PC-3 (cell line): ENCODE measurements around the gene CEP76. TPM values are rescaled to one million over a fixed set of nuclear protein-coding genes. Genes with fewer than 3 reads are reported as not detected.
"Not testable (repeated sequence)": the region's sequence is repeated elsewhere in the genome, so short reads cannot be mapped to it uniquely, and the experiment has no call there.

Experiments
- ATAC-seq: fragments of 200-7000 bp; cut with Tn5 transposase; 2 replicates; pipeline ENCODE4 v1.9.1; 2020; ENCODE audit warnings: mild to moderate bottlenecking, moderate library complexity
- BruUV-seq: library from RNA; stranded (reverse); fragments of 400-500 nt; replicated peaks from 2 replicates; lab custom pipeline; 2021; lab: Mats Ljungman, UMichigan
- CTCF ChIA-PET: fragments of 300-600 bp; sonication (Branson Sonifier 250); formaldehyde crosslinking; loops from one replicate; lab custom pipeline; 2022; ENCODE audit warnings: antibody characterized with exemption; lab: Charles Lee
- POLR2A ChIA-PET: fragments of 300-600 bp; sonication (Branson Sonifier 250); formaldehyde crosslinking; loops from one replicate; lab custom pipeline; 2022; ENCODE audit warnings: antibody characterized with exemption; ENCODE audit not compliant: unreplicated experiment; lab: Charles Lee
- DNase-seq: peaks from one replicate; pipeline ENCODE4 v3.0.0-alpha.2; 2015
- H2AFZ ChIP-seq: fragments of 300-600 bp; sonication (generic); 2 replicates; pipeline ENCODE4 v1.6.0; 2016; ENCODE audit warnings: antibody characterized with exemption, low read length
- H3F3A ChIP-seq: fragments of 300-600 bp; sonication (generic); one replicate; pipeline ENCODE4 v1.6.0; 2017; ENCODE audit warnings: antibody characterized with exemption, low read length, control low read depth, mild to moderate bottlenecking; ENCODE audit not compliant: unreplicated experiment
- H3K27ac ChIP-seq: fragments of 300-600 bp; sonication (generic); 2 replicates; pipeline ENCODE4 v1.5.1; 2016; ENCODE audit warnings: mild to moderate bottlenecking, low read length
- H3K27me3 ChIP-seq: fragments of 300-600 bp; sonication (generic); 2 replicates; pipeline ENCODE4 v1.6.1; 2016; ENCODE audit warnings: low read length, mixed read lengths
- H3K36me3 ChIP-seq: fragments of 300-600 bp; sonication (generic); 2 replicates; pipeline ENCODE4 v1.6.1; 2016; ENCODE audit warnings: low read depth, mixed run types, low read length, mixed read lengths
- H3K4me1 ChIP-seq: fragments of 300-600 bp; sonication (generic); 2 replicates; pipeline ENCODE4 v1.5.1; 2016; ENCODE audit warnings: low read length; ENCODE audit not compliant: insufficient read depth
- H3K4me2 ChIP-seq: fragments of 300-600 bp; sonication (generic); 2 replicates; pipeline ENCODE4 v1.6.0; 2016; ENCODE audit warnings: low read length
- H3K4me3 ChIP-seq: fragments of 300-600 bp; sonication (generic); 2 replicates; pipeline ENCODE4 v1.5.1; 2016; ENCODE audit warnings: mild to moderate bottlenecking, low read length, mixed read lengths
- H3K79me2 ChIP-seq: fragments of 300-600 bp; sonication (generic); 2 replicates; pipeline ENCODE4 v1.6.1; 2017; ENCODE audit warnings: low read length, mixed read lengths
- H3K9ac ChIP-seq: fragments of 300-600 bp; sonication (generic); 2 replicates; pipeline ENCODE4 v1.6.0; 2016; ENCODE audit warnings: mild to moderate bottlenecking, low read length
- H3K9me2 ChIP-seq: fragments of 300-600 bp; sonication (generic); replicated peaks from 2 replicates; pipeline ENCODE4 v1.6.1; 2016; ENCODE audit warnings: mixed run types, low read length, mixed read lengths
- H3K9me3 ChIP-seq: fragments of 300-600 bp; sonication (generic); 2 replicates; pipeline ENCODE4 v1.6.1; 2016; ENCODE audit warnings: low read length, mixed read lengths
- H4K20me1 ChIP-seq: fragments of 300-600 bp; sonication (generic); 2 replicates; pipeline ENCODE4 v1.6.1; 2016; ENCODE audit warnings: low read length, mixed read lengths
- CTCF ChIP-seq: fragments of 300-600 bp; sonication (generic); conservative IDR thresholded peaks from 2 replicates; pipeline ENCODE4 v1.5.1; 2017; ENCODE audit warnings: antibody characterized with exemption, low read depth, mild to moderate bottlenecking, low read length
- EZH2 ChIP-seq: fragments of 300-600 bp; sonication (generic); IDR thresholded peaks from one replicate; pipeline ENCODE4 v1.6.1; 2017; ENCODE audit warnings: antibody characterized with exemption, mild to moderate bottlenecking, low read length; ENCODE audit not compliant: unreplicated experiment
- EZH2phosphoT487 ChIP-seq: fragments of 300-600 bp; sonication (generic); IDR thresholded peaks from 2 replicates; pipeline ENCODE4 v1.6.1; 2018; ENCODE audit warnings: mild to moderate bottlenecking, antibody characterized with exemption, low read length, borderline replicate concordance
- intact Hi-C: fragments of 100-400 bp; cut with micrococcal nuclease; formaldehyde crosslinking; loops from 2 replicates; pipeline ENCODE4 v1.9.0; 2023
- total RNA-seq: library from RNA; depleted of rRNA; stranded (reverse); fragments of >200 nt; gene quantifications from 2 replicates; pipeline ENCODE4 v1.2.3, GENCODE V29; 2014

CEP76 gene
- total RNA-seq, 1 experiment from 2014 or later: 25.1 TPM

GRCh38 chr18:12645254-12645653 is 57.3 kb downstream of the CEP76 start:
- Histone ChIP-seq H3K9ac (no peak overlapping the region), H3K9me3 (no peaks in the 10 kb centered on the region), H3K79me2 (peaks cover 88% of the 10 kb centered on the region), H3K36me3 (no peaks in the 10 kb centered on the region; the same call in 1 of the 2 replicates), H3K4me1 (peaks cover 54% of the 10 kb centered on the region), H3K9me2 (no peaks in the 10 kb centered on the region), H3K27me3 (no peaks in the 10 kb centered on the region), H3F3A (peaks cover 2% of the 10 kb centered on the region), H3K4me2 (peak overlapping the region; percentile 41), H4K20me1 (no peaks in the 10 kb centered on the region), H2AFZ (peak overlapping the region; percentile 51; the same call in 1 of the 2 replicates), H3K4me3 (no peak overlapping the region), H3K27ac (peak overlapping the region; percentile 38)
- ATAC-seq (no peak), DNase-seq (peak; percentile 49)
- intact Hi-C loops: loop anchor here (10.0 kb wide), 1 partner anchor 60 kb away; no protein-coding TSS in a partner anchor
- ChIA-PET POLR2A (interaction anchor here (0.6 kb wide), 1 partner anchor 164 kb away, joined by 5 read pairs; no protein-coding TSS in a partner anchor), CTCF (no interaction called here)
- TF ChIP-seq EZH2phosphoT487 (no peak), EZH2 (no peak)
- BruUV-seq: no TSS peak

DNA sequence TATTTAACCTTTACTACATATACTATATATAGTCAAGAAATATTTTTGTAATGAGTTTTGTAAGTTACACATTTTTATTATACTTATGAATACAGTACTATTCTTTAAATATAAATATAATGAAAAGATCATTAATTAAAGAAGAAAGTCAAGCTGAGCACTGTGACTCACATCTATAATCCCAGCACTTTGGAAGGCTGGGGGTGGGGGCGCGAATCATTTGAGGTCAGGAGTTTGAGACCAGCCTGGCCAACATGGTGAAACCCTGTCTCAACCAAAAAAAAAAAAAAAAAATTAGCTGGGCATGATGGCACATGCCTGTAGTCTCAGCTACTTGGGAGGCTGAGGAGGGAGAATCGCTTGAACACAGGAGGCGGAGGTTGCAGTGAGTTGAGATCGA is 58.8 kb downstream of the CEP76 start:
- ATAC-seq, H3K4me3 ChIP-seq, BruUV-seq, H3K27me3 ChIP-seq, H3K36me3 ChIP-seq, H4K20me1 ChIP-seq, POLR2A ChIA-PET, H3K9me2 ChIP-seq, H3K9ac ChIP-seq, H2AFZ ChIP-seq, H3F3A ChIP-seq, H3K4me2 ChIP-seq, H3K27ac ChIP-seq, CTCF ChIA-PET, H3K9me3 ChIP-seq: not testable (repeated sequence)
- intact Hi-C loops: loop anchor here (2.0 to 10.0 kb wide), 2 partner anchors 13 to 59 kb away; no protein-coding TSS in a partner anchor
- Histone ChIP-seq H3K79me2 (peaks cover 81% of the 10 kb centered on the region), H3K4me1 (peaks cover 69% of the 10 kb centered on the region)
- peak; percentile 4 for DNase-seq

DNA sequence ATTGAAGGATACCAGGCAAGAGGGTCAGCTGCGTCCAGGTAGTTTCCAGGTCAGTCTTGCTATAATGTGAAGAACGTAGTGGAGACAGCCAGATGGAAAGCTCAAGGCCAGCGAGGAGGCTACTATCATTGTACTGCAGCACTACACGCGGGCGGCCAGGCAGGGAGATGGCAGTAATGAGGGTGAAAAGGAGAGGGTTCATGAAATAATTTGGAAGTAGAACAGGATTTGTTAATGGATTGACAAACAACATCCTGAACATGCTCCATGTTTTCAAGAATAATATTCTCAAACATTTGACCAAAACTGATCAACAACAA is 61.7 kb downstream of the CEP76 start:
- Histone ChIP-seq H3K9ac (peak overlapping the region; percentile 65), H3K27me3 (no peaks in the 10 kb centered on the region), H3K4me3 (peak overlapping the region; percentile 48), H2AFZ (peak overlapping the region; percentile 42; the same call in 1 of the 2 replicates), H3K4me2 (peak overlapping the region; percentile 73), H3K36me3 (no peaks in the 10 kb centered on the region), H3K9me3 (no peaks in the 10 kb centered on the region), H3F3A (peaks cover 8% of the 10 kb centered on the region), H3K27ac (peak overlapping the region; percentile 95), H3K79me2 (peaks cover 79% of the 10 kb centered on the region), H4K20me1 (no peaks in the 10 kb centered on the region), H3K4me1 (peaks cover 84% of the 10 kb centered on the region), H3K9me2 (no peaks in the 10 kb centered on the region)
- ATAC-seq (no peak), DNase-seq (no peak)
- BruUV-seq: no TSS peak
- ChIA-PET POLR2A (interaction anchor here (0.6 to 1.0 kb wide), 4 partner anchors 12 to 53 kb away, joined by 3 to 9 read pairs (median 4); no protein-coding TSS in a partner anchor), CTCF (interaction anchor here (0.5 to 1.4 kb wide), 5 partner anchors 8 to 251 kb away, joined by 3 to 8 read pairs (median 5); no protein-coding TSS in a partner anchor)
- intact Hi-C loops: loop anchor here (1.0 to 10.0 kb wide), 4 partner anchors 12 to 98 kb away; no protein-coding TSS in a partner anchor
- TF ChIP-seq CTCF: 0 out of 2 replicates have a peak, but pooled peaks have one; percentile 3
- TF ChIP-seq EZH2phosphoT487: no peak
